AG20443 (cell line): Measurements from ENCODE around the gene TMEM91.
"Not testable (repeated sequence)": the region's sequence is repeated elsewhere in the genome, so short reads cannot be mapped to it uniquely, and the experiment has no call there.

Experiments used
- DNase-seq: peaks from one replicate; pipeline ENCODE4 v3.0.0; 2012; ENCODE audit warnings: low spot score, mixed read lengths

The TMEM91 gene

GRCh38 chr19:41377977-41378709 lies 1.8 kb downstream of the TMEM91 start:
- no peak for DNase-seq

- DNase-seq, result not testable (repeated sequence)
These were observed 5.2 kb downstream of the TMEM91 start for GRCh38 chr19:41381536-41381935.

GRCh38 chr19:41384351-41384750 lies 8.0 kb downstream of the TMEM91 start:
- no peak for DNase-seq

- DNase-seq, result no peak
These were observed 10.1 kb downstream of the TMEM91 start for GRCh38 chr19:41386442-41386841.

- no peak for DNase-seq
These were observed 15.3 kb downstream of the TMEM91 start for GRCh38 chr19:41391618-41392017.

GRCh38 chr19:41392775-41393174 lies 16.4 kb downstream of the TMEM91 start:
- DNase-seq, result no peak

- no peak for DNase-seq
These were observed 19.0 kb downstream of the TMEM91 start for GRCh38 chr19:41395355-41395754.

- peak; percentile 100 for DNase-seq
These were observed 21.0 kb downstream of the TMEM91 start, which contains the start of the genes BCKDHA and EXOSC5 for GRCh38 chr19:41397086-41398049. BCKDHA (plus strand) TSS chr19:41397818; CDS start chr19:41397828, 10 bp downstream. EXOSC5 (minus strand) TSS chr19:41397359; CDS start chr19:41397328, 31 bp downstream.

GRCh38 chr19:41398050-41398418 lies 21.7 kb downstream of the TMEM91 start:
- no peak for DNase-seq

GRCh38 chr19:41398598-41398997 lies 22.3 kb downstream of the TMEM91 start:
- DNase-seq, result no peak

- no peak for DNase-seq
These were observed 22.8 kb downstream of the TMEM91 start for GRCh38 chr19:41399091-41399490.

- no peak for DNase-seq
These were observed 23.2 kb downstream of the TMEM91 start for GRCh38 chr19:41399525-41399924.

- DNase-seq, result no peak
These were observed 25.1 kb downstream of the TMEM91 start for GRCh38 chr19:41401483-41401882.

- no peak for DNase-seq
These were observed 25.7 kb downstream of the TMEM91 start for GRCh38 chr19:41402010-41402409.

GRCh38 chr19:41403181-41403970 lies 27.0 kb downstream of the TMEM91 start:
- no peak for DNase-seq

GRCh38 chr19:41405776-41406175 lies 29.4 kb downstream of the TMEM91 start:
- no peak for DNase-seq

- no peak for DNase-seq
These were observed 30.9 kb downstream of the TMEM91 start for GRCh38 chr19:41407271-41407670.

GRCh38 chr19:41408256-41408655 lies 31.9 kb downstream of the TMEM91 start:
- DNase-seq, result no peak

GRCh38 chr19:41408846-41409245 lies 32.5 kb downstream of the TMEM91 start:
- not testable (repeated sequence) for DNase-seq

GRCh38 chr19:41409288-41409687 lies 33.0 kb downstream of the TMEM91 start:
- no peak for DNase-seq

- no peak for DNase-seq
These were observed 34.2 kb downstream of the TMEM91 start for GRCh38 chr19:41410336-41411054.
